Calu3 (cell line): ENCODE results near the gene NSF. TPM values are rescaled to one million over a fixed set of nuclear protein-coding genes. Genes with fewer than 3 reads are reported as not detected.

Experiments used
- BruUV-seq: library from RNA; stranded (reverse); fragments of 400-500 nt; replicated peaks from 2 replicates; lab custom pipeline; 2021; lab: Mats Ljungman, UMichigan
- CTCF ChIA-PET: fragments of 300-600 bp; sonication (Branson Sonifier 250); formaldehyde crosslinking; loops from one replicate; lab custom pipeline; 2022; ENCODE audit warnings: antibody characterized with exemption; lab: Charles Lee
- DNase-seq: peaks from one replicate; pipeline ENCODE4 v3.0.0; 2022
- H3K27ac Mint-ChIP-seq: one replicate; pipeline ENCODE4 v1.8.0; 2022; ENCODE audit warnings: mixed read lengths; ENCODE audit not compliant: unreplicated experiment
- H3K27me3 Mint-ChIP-seq: one replicate; pipeline ENCODE4 v1.8.0; 2022; ENCODE audit warnings: mixed read lengths; ENCODE audit not compliant: unreplicated experiment
- H3K36me3 Mint-ChIP-seq: one replicate; pipeline ENCODE4 v1.8.0; 2022; ENCODE audit warnings: mild to moderate bottlenecking, moderate library complexity, mixed read lengths; ENCODE audit not compliant: insufficient read depth, unreplicated experiment
- H3K4me1 Mint-ChIP-seq: one replicate; pipeline ENCODE4 v1.8.0; 2022; ENCODE audit warnings: mild to moderate bottlenecking, low read depth, mixed read lengths; ENCODE audit not compliant: unreplicated experiment
- H3K4me3 Mint-ChIP-seq: one replicate; pipeline ENCODE4 v1.8.0; 2022; ENCODE audit warnings: mild to moderate bottlenecking, low read depth, moderate library complexity, mixed read lengths; ENCODE audit not compliant: unreplicated experiment
- H3K9me3 Mint-ChIP-seq: one replicate; pipeline ENCODE4 v1.8.0; 2022; ENCODE audit warnings: low read depth, mixed read lengths; ENCODE audit not compliant: unreplicated experiment
- CTCF ChIP-seq: fragments of 200-600 bp; IDR thresholded peaks from one replicate; pipeline ENCODE4 v1.8.0; 2022; ENCODE audit warnings: antibody characterized with exemption; ENCODE audit not compliant: unreplicated experiment
- intact Hi-C: fragments of 100-400 bp; cut with micrococcal nuclease; formaldehyde crosslinking; loops from one replicate; pipeline ENCODE4 v1.10.0; 2022; ENCODE audit not compliant: unreplicated experiment
- total RNA-seq: library from RNA; stranded (reverse); gene quantifications from 2 replicates; pipeline ENCODE4 v1.2.3, GENCODE V29; 2022

NSF gene
- total RNA-seq, 1 experiment from 2014 or later, result 79.0 TPM

GRCh38 chr17:46720408-46720807 lies 129.9 kb downstream of the NSF start:
- TF ChIP-seq CTCF, result no peak
- DNase-seq, result no peak
- no peaks in the 10 kb centered on the region for H3K4me1 Mint-ChIP-seq
- BruUV-seq, result no TSS peak
- CTCF ChIA-PET, result no interaction called here
- H3K4me3 Mint-ChIP-seq, result no peak overlapping the region
- no peaks in the 10 kb centered on the region for H3K9me3 Mint-ChIP-seq
- no peak overlapping the region for H3K27ac Mint-ChIP-seq
- intact Hi-C loops, result no loop called here
- H3K27me3 Mint-ChIP-seq, result no peaks in the 10 kb centered on the region
- no peaks in the 10 kb centered on the region for H3K36me3 Mint-ChIP-seq

GRCh38 chr17:46722662-46723285 lies 132.3 kb downstream of the NSF start:
- no peaks in the 10 kb centered on the region for H3K27me3 Mint-ChIP-seq
- no peak for DNase-seq

GRCh38 chr17:46726206-46726605 lies 135.7 kb downstream of the NSF start:
- Mint-ChIP-seq H3K36me3 (no peaks in the 10 kb centered on the region), H3K27me3 (no peaks in the 10 kb centered on the region), H3K9me3 (no peaks in the 10 kb centered on the region), H3K27ac (no peak overlapping the region), H3K4me3 (no peak overlapping the region), H3K4me1 (peaks cover 24% of the 10 kb centered on the region)
- TF ChIP-seq CTCF, result no peak
- no TSS peak for BruUV-seq
- CTCF ChIA-PET, result interaction anchor here (0.6 to 1.3 kb wide), 2 partner anchors 16 to 533 kb away, joined by 3 read pairs; partner anchors contain the start of gene KANSL1
- intact Hi-C loops, result no loop called here
- no peak for DNase-seq

More at GRCh38 chr17:46722662-46723285, 132.3 kb downstream of the NSF start:
- no peaks in the 10 kb centered on the region for H3K9me3 Mint-ChIP-seq
- TF ChIP-seq CTCF, result no peak
- no peak overlapping the region for H3K4me3 Mint-ChIP-seq
- peaks cover 20% of the 10 kb centered on the region for H3K4me1 Mint-ChIP-seq
- H3K36me3 Mint-ChIP-seq, result no peaks in the 10 kb centered on the region
- CTCF ChIA-PET, result no interaction called here
- no TSS peak for BruUV-seq
- H3K27ac Mint-ChIP-seq, result no peak overlapping the region
- intact Hi-C loops, result no loop called here

GRCh38 chr17:46727572-46728348 lies 137.3 kb downstream of the NSF start:
- no peak overlapping the region for H3K4me3 Mint-ChIP-seq
- no peak overlapping the region for H3K27ac Mint-ChIP-seq
- H3K36me3 Mint-ChIP-seq, result no peaks in the 10 kb centered on the region
- TF ChIP-seq CTCF, result no peak
- no peaks in the 10 kb centered on the region for H3K9me3 Mint-ChIP-seq
- intact Hi-C loops, result no loop called here
- CTCF ChIA-PET, result interaction anchor here (0.7 to 1.3 kb wide), 2 partner anchors 23 to 39 kb away, joined by 3 to 4 read pairs; no protein-coding TSS in a partner anchor
- no peak for DNase-seq
- H3K27me3 Mint-ChIP-seq, result no peaks in the 10 kb centered on the region
- peaks cover 24% of the 10 kb centered on the region for H3K4me1 Mint-ChIP-seq
- no TSS peak for BruUV-seq
